H1 (cell line): ENCODE results near the gene SPATS2L. TPM values are rescaled to one million over a fixed set of nuclear protein-coding genes. Genes with fewer than 3 reads are reported as not detected.

Source experiments
- CTCF ChIA-PET: fragments of 300-600 bp; sonication (Branson Sonifier 250); formaldehyde crosslinking; loops from one replicate; lab custom pipeline; 2021; ENCODE audit not compliant: partially characterized antibody; lab: Charles Lee
- POLR2A ChIA-PET: fragments of 300-600 bp; sonication (Branson Sonifier 250); formaldehyde crosslinking; loops from one replicate; lab custom pipeline; 2021; ENCODE audit warnings: inconsistent platforms; ENCODE audit not compliant: partially characterized antibody; lab: Charles Lee
- DNase-seq, 2 experiments: peaks; one replicate each; pipeline versions ENCODE4 v3.0.0 to v3.0.0-alpha.2; 2010 to 2022; ENCODE audit warnings: low spot score in 2 of 2, low read depth in 1 of 2, mixed read lengths in 1 of 2
- FAIRE-seq: peaks from 2 replicates; lab custom pipeline; 2011; peaks lifted over from hg19 to GRCh38; lab: Jason Lieb, UNC
- H2AFZ ChIP-seq: 2 replicates; pipeline ENCODE4 v1.8.1; 2012; ENCODE audit warnings: low read length, inconsistent platforms
- H2AK5ac ChIP-seq: 2 replicates; pipeline ENCODE4 v1.6.1; 2013; ENCODE audit warnings: low read depth, low read length
- H2BK120ac ChIP-seq: replicated peaks from 2 replicates; pipeline ENCODE3; 2013; ENCODE audit warnings: low read depth, low read length, inconsistent platforms
- H2BK12ac ChIP-seq: 2 replicates; pipeline ENCODE4 v1.6.1; 2013; ENCODE audit warnings: low read depth, low read length
- H2BK15ac ChIP-seq: 2 replicates; pipeline ENCODE4 v1.6.1; 2013; ENCODE audit warnings: low read length
- H2BK20ac ChIP-seq: 2 replicates; pipeline ENCODE4 v1.6.1; 2013; ENCODE audit warnings: low read length
- H2BK5ac ChIP-seq: 2 replicates; pipeline ENCODE4 v1.6.1; 2013; ENCODE audit warnings: low read depth, low read length
- H3K14ac ChIP-seq: 2 replicates; pipeline ENCODE4 v1.6.1; 2013; ENCODE audit warnings: inconsistent platforms; ENCODE audit not compliant: insufficient read length
- H3K18ac ChIP-seq: 2 replicates; pipeline ENCODE4 v1.6.1; 2013; ENCODE audit warnings: low read length; ENCODE audit errors: extremely low read depth
- H3K23ac ChIP-seq: 2 replicates; pipeline ENCODE4 v1.6.1; 2013; ENCODE audit warnings: inconsistent platforms; ENCODE audit not compliant: insufficient read length
- H3K23me2 ChIP-seq: 2 replicates; pipeline ENCODE4 v1.6.1; 2013; ENCODE audit warnings: low read depth, low read length
- H3K27ac ChIP-seq: 2 replicates; pipeline ENCODE4 v1.6.1; 2011; ENCODE audit warnings: low read depth, low read length, inconsistent platforms
- H3K27me3 ChIP-seq, 4 experiments: replicated peaks in 1 of 4; 1 replicate in 1 of 4; 2 replicates in 3 of 4; pipeline versions ENCODE4 v1.6.1 to v1.8.1; 2011 to 2013; ENCODE audit warnings: low read length in 3 of 4, mild to moderate bottlenecking in 3 of 4, inconsistent platforms in 2 of 4, mixed read lengths in 2 of 4, moderate library complexity in 1 of 4; ENCODE audit not compliant: control insufficient read depth in 3 of 4, insufficient read depth in 3 of 4; ENCODE audit errors: extremely low read depth in 1 of 4
- H3K36me3 ChIP-seq, 4 experiments: 2 replicates each; pipeline versions ENCODE4 v1.6.1 to v1.8.1; 2011 to 2013; ENCODE audit warnings: mild to moderate bottlenecking in 4 of 4, low read length in 3 of 4, moderate library complexity in 2 of 4, control low read depth in 1 of 4, inconsistent platforms in 1 of 4; ENCODE audit not compliant: insufficient read depth in 4 of 4, control insufficient read depth in 2 of 4
- H3K4ac ChIP-seq: replicated peaks from 2 replicates; pipeline ENCODE3; 2013; ENCODE audit warnings: low read length, low read depth, mixed read lengths, inconsistent platforms; ENCODE audit not compliant: insufficient read length
- H3K4me1 ChIP-seq, 4 experiments: replicated peaks in 1 of 4; 1 replicate in 1 of 4; 2 replicates in 3 of 4; pipeline versions ENCODE4 v1.6.1 to v1.8.1; 2011 to 2013; ENCODE audit warnings: low read length in 3 of 4, inconsistent platforms in 2 of 4, mixed read lengths in 1 of 4; ENCODE audit not compliant: insufficient read depth in 4 of 4, control insufficient read depth in 3 of 4
- H3K4me2 ChIP-seq, 2 experiments: 2 replicates each; pipeline versions ENCODE4 v1.6.1 to v1.8.1; 2011 to 2013; ENCODE audit warnings: low read depth in 2 of 2, low read length in 2 of 2, control low read depth in 1 of 2, inconsistent platforms in 1 of 2, mild to moderate bottlenecking in 1 of 2; ENCODE audit not compliant: insufficient read depth in 1 of 2
- H3K4me3 ChIP-seq, 4 experiments: fragments of 200-600, 300-600 bp in 1 of 4; sonication (generic), shearing (Covaris generic), sonication (Bioruptor Twin) in 1 of 4; 2 replicates each; pipeline versions ENCODE4 v1.5.1 to v1.8.1; 2011 to 2016; ENCODE audit warnings: low read length in 4 of 4, low read depth in 3 of 4, control low read depth in 2 of 4, inconsistent platforms in 2 of 4, mild to moderate bottlenecking in 2 of 4, mixed read lengths in 1 of 4, moderate library complexity in 1 of 4; ENCODE audit not compliant: insufficient read depth in 2 of 4; ENCODE audit errors: extremely low read depth in 1 of 4
- H3K56ac ChIP-seq: replicated peaks from 2 replicates; pipeline ENCODE3; 2013; ENCODE audit warnings: low read depth, mild to moderate bottlenecking, mixed read lengths, low read length, inconsistent platforms; ENCODE audit not compliant: insufficient read length
- H3K79me1 ChIP-seq: 2 replicates; pipeline ENCODE4 v1.6.1; 2013; ENCODE audit warnings: low read depth, low read length, control low read depth
- H3K79me2 ChIP-seq, 2 experiments: 2 replicates each; pipeline versions ENCODE4 v1.6.1 to v1.8.1; 2012 to 2013; ENCODE audit warnings: low read length in 2 of 2, mild to moderate bottlenecking in 2 of 2, inconsistent platforms in 1 of 2; ENCODE audit not compliant: insufficient read depth in 2 of 2, control insufficient read depth in 1 of 2
- H3K9ac ChIP-seq, 4 experiments: replicated peaks in 1 of 4; 1 replicate in 1 of 4; 2 replicates in 3 of 4; pipeline versions ENCODE4 v1.6.1 to v1.8.1; 2011 to 2013; ENCODE audit warnings: low read depth in 3 of 4, low read length in 3 of 4, control low read depth in 2 of 4, mild to moderate bottlenecking in 2 of 4, moderate library complexity in 2 of 4, inconsistent platforms in 1 of 4; ENCODE audit errors: extremely low read depth in 1 of 4
- H3K9me3 ChIP-seq, 2 experiments: 2 replicates each; pipeline versions ENCODE4 v1.6.1 to v1.8.1; 2012 to 2013; ENCODE audit warnings: mild to moderate bottlenecking in 2 of 2, moderate library complexity in 2 of 2, control low read depth in 1 of 2, inconsistent platforms in 1 of 2, low read depth in 1 of 2, low read length in 1 of 2, mixed read lengths in 1 of 2; ENCODE audit not compliant: insufficient read depth in 2 of 2
- H4K20me1 ChIP-seq, 2 experiments: replicated peaks in 1 of 2; 2 replicates each; pipeline versions ENCODE3 to v1.8.1; 2011 to 2013; ENCODE audit warnings: inconsistent platforms in 2 of 2, low read length in 2 of 2, mild to moderate bottlenecking in 1 of 2; ENCODE audit not compliant: insufficient read depth in 2 of 2, control insufficient read depth in 1 of 2
- H4K5ac ChIP-seq: 2 replicates; pipeline ENCODE4 v1.6.1; 2013; ENCODE audit warnings: low read length, low read depth, mixed read lengths, inconsistent platforms; ENCODE audit not compliant: insufficient read length
- H4K8ac ChIP-seq: 2 replicates; pipeline ENCODE4 v1.8.0; 2013; ENCODE audit warnings: mild to moderate bottlenecking, moderate library complexity, low read length, inconsistent platforms; ENCODE audit not compliant: insufficient read depth; ENCODE audit errors: extremely low read depth
- H4K91ac ChIP-seq: replicated peaks from 2 replicates; pipeline ENCODE3; 2013; ENCODE audit warnings: low read length, mixed read lengths, inconsistent platforms; ENCODE audit not compliant: insufficient read length
- BRCA1 ChIP-seq: IDR thresholded peaks from 2 replicates; pipeline ENCODE4 v1.6.1; 2012; ENCODE audit warnings: low read depth, low read length, improper control_type of control experiment
- CBX5 ChIP-seq: fragments of 300-800, 300-1000 bp; sonication (generic); IDR thresholded peaks from 2 replicates; pipeline ENCODE4 v1.7.1; 2016; ENCODE audit warnings: antibody characterized with exemption, low read length, low read depth
- CEBPB ChIP-seq: IDR thresholded peaks from 2 replicates; pipeline ENCODE4 v1.6.1; 2012; ENCODE audit warnings: low read depth, low read length
- CHD1 ChIP-seq: IDR thresholded peaks from 2 replicates; pipeline ENCODE4 v1.6.1; 2012; ENCODE audit warnings: low read depth, low read length, improper control_type of control experiment
- CHD2 ChIP-seq: IDR thresholded peaks from 2 replicates; pipeline ENCODE4 v1.6.1; 2012; ENCODE audit warnings: low read length, improper control_type of control experiment
- FOSL1 ChIP-seq: IDR thresholded peaks from 2 replicates; pipeline ENCODE4 v1.6.1; 2011; ENCODE audit warnings: mild to moderate bottlenecking, low read depth, low read length, moderate library complexity; ENCODE audit not compliant: insufficient read depth
- KDM5A ChIP-seq: fragments of 200-600 bp; IDR thresholded peaks from 2 replicates; pipeline ENCODE4 v1.7.1; 2012; ENCODE audit warnings: mild to moderate bottlenecking, low read length, inconsistent platforms, mixed read lengths
- RNF2 ChIP-seq: fragments of 200-900, 300-1000 bp; sonication (generic); IDR thresholded peaks from 2 replicates; pipeline ENCODE4 v1.7.1; 2016; ENCODE audit warnings: borderline replicate concordance, low read depth, mild to moderate bottlenecking, antibody characterized with exemption, low read length; ENCODE audit not compliant: poor library complexity, severe bottlenecking; ENCODE audit errors: missing control alignments
- RXRA ChIP-seq: IDR thresholded peaks from 2 replicates; pipeline ENCODE4 v1.6.1; 2011; ENCODE audit warnings: low read depth, mild to moderate bottlenecking, low read length, moderate library complexity; ENCODE audit not compliant: insufficient read depth
- USF2 ChIP-seq: IDR thresholded peaks from 2 replicates; pipeline ENCODE4 v1.6.1; 2011; ENCODE audit warnings: low read length, improper control_type of control experiment
- WGBS, 2 experiments: shearing (Covaris generic) in 1 of 2; methylation state at CpG; one replicate each; pipeline versions ENCODE4 v1.1.6 to v1.1.7; 2013 to 2015; ENCODE audit warnings: low lambda C conversion rate in 2 of 2, mixed read lengths in 2 of 2, inconsistent platforms in 1 of 2, low coverage in 1 of 2, missing lambda C conversion rate in 1 of 2; ENCODE audit not compliant: insufficient replicate concordance in 2 of 2, insufficient coverage in 1 of 2, insufficient read length in 1 of 2; ENCODE audit errors: extremely low coverage in 1 of 2, missing lambda C conversion rate in 1 of 2; 5-methylcytosine and 5-hydroxymethylcytosine counted together
- polyA plus RNA-seq, 7 experiments: library from polyadenylated mRNA; depleted of rRNA in 3 of 7; stranded (reverse) in 5 of 7; unstranded in 2 of 7; fragments of >200 nt in 5 of 7; fragments of 200-250 nt in 2 of 7; gene quantifications; 1 replicate in 5 of 7; 2 replicates in 1 of 7; 4 replicates in 1 of 7; pipeline versions ENCODE4 v1.2.1 to v1.2.3, GENCODE V29; 2011 to 2013; ENCODE audit warnings: missing spikeins in 2 of 7, mixed read lengths in 2 of 7
- total RNA-seq: library from RNA; stranded (reverse); fragmentation: NEBNext Ultra II Directional; extraction: Animal tissue kit (Norgen Biotek cat#: 25700); gene quantifications from 2 replicates; pipeline ENCODE4 v1.2.1, GENCODE V29; 2021
- TF ChIP-seq, protein P1 (sequence below): IDR thresholded peaks from 2 replicates; pipeline ENCODE4 v1.6.1; 2012; ENCODE audit warnings: inconsistent platforms

The SPATS2L gene
- total and polyA plus RNA-seq, 2 of the 8 experiments (the other 6 are each of a cell fraction or from before 2014, with no cell fraction given): 67.3 to 189 TPM

GRCh38 chr2:200461846-200462710 lies 155.6 kb downstream of the SPATS2L start:
- Histone ChIP-seq H3K79me2 (no peaks in the 10 kb centered on the region), H3K23me2 (no peaks in the 10 kb centered on the region), H3K36me3 (peaks cover 5 to 55% (median 39%) of the 10 kb centered on the region in 4 experiments), H3K9me3 (no peaks in the 10 kb centered on the region), H3K9ac (no peak overlapping the region), H3K14ac (no peak overlapping the region), H4K20me1 (no peaks in the 10 kb centered on the region), H3K27me3 (peaks cover 0 to 2% (median 0%) of the 10 kb centered on the region in 4 experiments; a peak in 1 of 7 replicates), H3K27ac (no peak overlapping the region), H3K18ac (no peak overlapping the region), H4K5ac (no peak overlapping the region), H2BK120ac (no peak overlapping the region), H4K91ac (no peak overlapping the region), H2BK5ac (no peak overlapping the region), H2BK12ac (no peak overlapping the region), H3K23ac (no peak overlapping the region), H2AK5ac (no peak overlapping the region), H3K79me1 (no peaks in the 10 kb centered on the region), H4K8ac (no peak overlapping the region), H3K56ac (no peak overlapping the region), H3K4me2 (no peak overlapping the region), H3K4ac (no peak overlapping the region), H2BK15ac (no peak overlapping the region), H2AFZ (no peak overlapping the region), H3K4me3 (no peak overlapping the region), H3K4me1 (no peaks in the 10 kb centered on the region), H2BK20ac (no peak overlapping the region)
- POLR2A ChIA-PET: no interaction called here
- FAIRE-seq (no peak), DNase-seq (no peak)
- CTCF ChIA-PET: interaction anchor here (0.7 to 1.6 kb wide), 4 partner anchors 9 to 477 kb away, joined by 3 to 5 read pairs (median 4); no protein-coding TSS in a partner anchor
- WGBS, 2 experiments: 98% methylated on average over 2 of the region's 2 CpGs; no CpG with 5 or more reads in 1 of the 2 experiments
- TF ChIP-seq, protein P1, sequence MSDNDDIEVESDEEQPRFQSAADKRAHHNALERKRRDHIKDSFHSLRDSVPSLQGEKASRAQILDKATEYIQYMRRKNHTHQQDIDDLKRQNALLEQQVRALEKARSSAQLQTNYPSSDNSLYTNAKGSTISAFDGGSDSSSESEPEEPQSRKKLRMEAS: no peak
- TF ChIP-seq FOSL1: no peak
- no peak for TF ChIP-seq RXRA
- TF ChIP-seq BRCA1: no peak
- TF ChIP-seq CBX5: no peak
- TF ChIP-seq USF2: no peak
- TF ChIP-seq RNF2: no peak
- no peak for TF ChIP-seq CEBPB
- no peak for TF ChIP-seq KDM5A
- TF ChIP-seq CHD2: no peak
- TF ChIP-seq CHD1: no peak
